Cardiac fibroblast (primary cell): ENCODE data around the gene UGT3A1.
"Not testable (repeated sequence)": the region's sequence is repeated elsewhere in the genome, so short reads cannot be mapped to it uniquely, and the experiment has no call there.

Experiments
- DNase-seq, 2 donors: peaks; one replicate each; pipeline versions ENCODE4 v3.0.0 to v3.0.0-alpha.2; 2010; ENCODE audit warnings: low read depth in 2 of 2
- H3K4me3 ChIP-seq, 2 donors: replicated peaks in 1 of 2; 1 replicate in 1 of 2; 2 replicates in 1 of 2; pipeline ENCODE4 v1.5.1; 2011; ENCODE audit warnings: low read depth in 2 of 2, low read length in 2 of 2, mild to moderate bottlenecking in 2 of 2, moderate library complexity in 1 of 2
- TF ChIP-seq, protein P1 (sequence below): IDR thresholded peaks from one replicate; pipeline ENCODE4 v1.5.1; 2011; ENCODE audit warnings: low read depth, mild to moderate bottlenecking, low read length, inconsistent platforms

Gene UGT3A1

DNA sequence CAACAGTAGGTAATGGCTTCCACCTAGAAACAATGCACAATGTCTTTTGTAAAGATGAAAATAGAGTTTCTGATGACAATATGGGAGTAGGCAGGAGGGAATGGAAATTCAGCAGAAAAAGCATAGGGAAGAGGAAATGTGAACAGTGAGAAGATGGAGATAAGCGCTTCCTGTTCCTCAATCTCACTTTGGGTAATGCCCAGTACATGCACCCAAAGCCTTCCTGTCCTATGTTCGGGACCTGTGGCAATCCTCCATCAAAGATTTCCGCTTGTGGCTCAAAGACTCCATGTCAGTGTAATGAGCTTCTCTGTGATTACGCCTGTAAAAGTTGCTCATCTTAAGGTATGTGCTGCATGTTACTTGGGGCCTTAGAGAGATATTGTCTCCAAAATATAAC, 2.7 kb downstream of the UGT3A1 start:
- DNase-seq = no peak
- H3K4me3 ChIP-seq = no peak overlapping the region
- TF ChIP-seq, protein P1, sequence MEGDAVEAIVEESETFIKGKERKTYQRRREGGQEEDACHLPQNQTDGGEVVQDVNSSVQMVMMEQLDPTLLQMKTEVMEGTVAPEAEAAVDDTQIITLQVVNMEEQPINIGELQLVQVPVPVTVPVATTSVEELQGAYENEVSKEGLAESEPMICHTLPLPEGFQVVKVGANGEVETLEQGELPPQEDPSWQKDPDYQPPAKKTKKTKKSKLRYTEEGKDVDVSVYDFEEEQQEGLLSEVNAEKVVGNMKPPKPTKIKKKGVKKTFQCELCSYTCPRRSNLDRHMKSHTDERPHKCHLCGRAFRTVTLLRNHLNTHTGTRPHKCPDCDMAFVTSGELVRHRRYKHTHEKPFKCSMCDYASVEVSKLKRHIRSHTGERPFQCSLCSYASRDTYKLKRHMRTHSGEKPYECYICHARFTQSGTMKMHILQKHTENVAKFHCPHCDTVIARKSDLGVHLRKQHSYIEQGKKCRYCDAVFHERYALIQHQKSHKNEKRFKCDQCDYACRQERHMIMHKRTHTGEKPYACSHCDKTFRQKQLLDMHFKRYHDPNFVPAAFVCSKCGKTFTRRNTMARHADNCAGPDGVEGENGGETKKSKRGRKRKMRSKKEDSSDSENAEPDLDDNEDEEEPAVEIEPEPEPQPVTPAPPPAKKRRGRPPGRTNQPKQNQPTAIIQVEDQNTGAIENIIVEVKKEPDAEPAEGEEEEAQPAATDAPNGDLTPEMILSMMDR = no peak

DNA sequence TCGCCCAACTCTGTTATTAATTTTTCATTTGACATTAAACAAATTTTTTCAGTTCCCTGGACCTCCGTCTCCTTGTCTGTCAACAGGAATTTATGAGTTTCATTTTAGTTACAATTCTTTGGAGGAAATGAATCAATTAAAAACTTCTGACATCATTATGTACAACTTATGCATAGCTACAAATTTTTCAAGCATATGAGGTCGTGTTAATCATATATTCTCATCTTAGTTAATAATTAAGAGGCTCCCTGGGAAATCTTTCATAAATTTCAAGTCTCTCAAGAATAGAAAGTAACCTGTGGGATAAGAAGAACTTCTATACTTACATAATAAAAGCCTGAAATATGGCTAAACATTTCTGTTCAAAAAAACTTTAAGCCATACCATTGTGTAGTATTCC, 3.4 kb downstream of the UGT3A1 start:
- no peak overlapping the region for H3K4me3 ChIP-seq
- DNase-seq = no peak
- TF ChIP-seq, protein P1 = no peak

DNA sequence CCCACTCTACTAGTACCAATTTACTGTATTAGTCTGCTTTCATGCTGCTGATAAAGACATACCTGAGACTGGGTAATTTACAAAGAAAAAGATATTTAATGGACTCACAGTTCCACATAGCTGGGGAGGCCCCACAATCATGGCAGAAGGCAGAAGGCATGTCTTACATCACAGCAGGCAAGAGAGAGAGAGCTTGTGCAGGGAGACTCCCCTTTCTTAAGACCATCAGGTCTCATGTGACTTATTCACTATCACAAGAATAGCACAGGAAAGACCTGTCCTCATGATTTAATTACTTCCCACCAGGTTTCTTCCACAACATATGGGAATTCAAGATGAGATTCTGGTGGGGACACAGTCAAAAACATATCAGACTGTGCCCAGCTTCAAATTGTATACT, 11.5 kb downstream of the UGT3A1 start:
- no peak for DNase-seq
- no peak overlapping the region for H3K4me3 ChIP-seq
- TF ChIP-seq, protein P1 = no peak

DNA sequence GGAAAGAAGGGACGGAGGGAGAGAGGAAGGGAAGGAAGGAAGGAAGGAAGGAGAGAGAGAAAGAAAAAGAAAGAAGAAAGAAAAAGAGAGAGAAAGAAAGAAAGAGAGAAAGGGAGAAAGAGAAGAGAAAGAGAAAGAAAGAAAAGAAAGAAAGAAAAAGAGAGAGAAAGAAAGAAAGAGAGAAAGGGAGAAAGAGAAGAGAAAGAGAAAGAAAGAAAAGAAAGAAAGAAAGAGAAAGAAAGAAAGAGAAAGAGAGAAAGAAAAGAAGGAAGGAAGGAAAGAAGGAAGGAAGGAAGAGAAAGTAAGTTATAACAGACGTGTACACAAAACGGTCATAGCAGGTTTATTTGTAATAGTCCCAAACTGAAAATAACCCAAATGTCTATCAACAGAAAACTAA, 14.3 kb downstream of the UGT3A1 start:
- not testable (repeated sequence) for DNase-seq, H3K4me3 ChIP-seq

DNA sequence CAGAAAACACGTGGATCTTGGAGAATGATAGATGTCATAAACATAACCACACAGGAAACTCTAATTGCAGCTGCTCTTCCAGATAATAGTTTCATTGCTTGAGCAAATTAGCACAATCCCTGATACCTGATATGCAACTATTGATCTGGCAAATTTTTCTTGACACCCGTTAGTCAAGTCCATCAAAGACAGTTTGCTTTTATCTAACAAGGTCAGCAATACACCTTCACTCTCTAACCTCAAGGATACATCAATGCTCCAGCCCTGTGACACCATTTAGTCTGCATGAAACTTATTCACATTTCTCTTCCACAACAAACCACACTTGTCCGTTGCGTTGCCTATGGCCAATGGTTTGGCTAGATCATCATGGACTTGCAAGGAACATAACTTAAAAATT, 16.6 kb downstream of the UGT3A1 start:
- TF ChIP-seq, protein P1 = no peak
- no peak overlapping the region for H3K4me3 ChIP-seq
- DNase-seq = no peak

DNA sequence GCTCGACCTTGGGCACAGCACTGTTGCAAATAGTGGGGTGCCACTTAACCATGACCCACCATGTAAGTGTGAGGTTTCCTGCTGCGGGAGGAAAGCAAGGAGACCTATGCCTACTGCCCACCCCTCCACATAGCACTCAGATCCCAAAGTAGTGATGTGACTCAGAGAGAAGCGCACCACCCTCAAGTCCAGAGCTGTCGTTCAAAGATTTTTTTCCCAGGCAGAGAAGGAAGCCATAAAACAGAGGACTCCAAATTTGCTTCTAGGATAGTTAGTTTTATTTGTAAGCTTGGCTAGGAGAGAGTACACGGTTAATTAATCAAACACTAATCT, 19.3 kb downstream of the UGT3A1 start:
- no peak for DNase-seq
- TF ChIP-seq, protein P1 = no peak
- no peak overlapping the region for H3K4me3 ChIP-seq

DNA sequence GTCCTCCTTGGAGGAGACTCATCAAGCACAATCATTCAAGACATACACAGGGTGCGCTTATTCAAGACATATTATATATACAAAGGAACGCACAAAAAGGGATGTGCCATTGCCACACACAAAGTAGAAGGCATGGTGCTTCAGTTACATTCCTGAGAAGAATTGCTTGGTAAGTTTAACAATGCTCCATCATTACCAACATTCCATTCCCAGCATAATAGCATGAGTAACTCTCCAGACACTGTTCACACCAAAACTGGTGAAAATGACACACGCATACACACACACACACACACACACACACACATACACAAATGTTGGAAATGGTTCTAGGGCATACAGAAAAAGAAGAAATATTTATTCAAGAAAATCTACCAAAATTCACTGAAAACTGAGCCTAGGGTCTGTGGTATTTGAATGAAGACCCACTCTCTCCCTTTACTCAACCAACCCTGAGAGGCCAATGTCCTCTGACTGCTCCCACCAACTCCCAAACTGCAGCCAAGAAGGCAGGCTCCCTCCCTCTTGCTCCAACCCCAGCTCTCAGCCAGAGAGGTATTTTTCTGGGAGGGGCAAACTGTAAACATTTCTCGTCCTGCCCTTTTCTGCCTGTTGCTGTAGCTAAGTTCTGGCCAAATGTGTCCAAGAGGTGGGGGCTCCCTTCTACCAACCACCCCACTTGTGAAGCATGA, 19.9 kb downstream of the UGT3A1 start:
- H3K4me3 ChIP-seq = no peak overlapping the region
- TF ChIP-seq, protein P1 = no peak
- DNase-seq = peak in 1 of 2 donors; percentile 10
